Skin epidermis (tissue), 12 donors: ENCODE measurements around the gene KRT73.

Source experiments
- H3K27ac ChIP-seq, 21 experiments: fragments of 200-600 bp; sonication (generic) in 11 of 21; one replicate each; pipeline ENCODE4 v1.5.0; 2020; ENCODE audit warnings: mild to moderate bottlenecking in 3 of 21, inconsistent platforms in 2 of 21, moderate library complexity in 2 of 21
- H3K4me3 ChIP-seq, 7 experiments: fragments of 200-600 bp; sonication (generic) in 2 of 7; one replicate each; pipeline ENCODE4 v1.5.0; 2020; ENCODE audit warnings: inconsistent platforms in 2 of 7, mild to moderate bottlenecking in 2 of 7, moderate library complexity in 1 of 7

The KRT73 gene

GRCh38 chr12:52618216-52618615 lies at the start of gene KRT73:
KRT73 (minus strand) TSS chr12:52618559; CDS start chr12:52618524, 35 bp downstream.
- Histone ChIP-seq H3K27ac (no peak within 1 kb of the TSS), H3K4me3 (no peak within 1 kb of the TSS)

- H3K27ac ChIP-seq = peak overlapping the region in 1 of 21 experiments; percentile 60
- H3K4me3 ChIP-seq = no peak overlapping the region
Observed at GRCh38 chr12:52667931-52668330, 49.6 kb upstream of the KRT73 start.

- Histone ChIP-seq H3K4me3 (no peak overlapping the region), H3K27ac (peak overlapping the region in 1 of 21 experiments; percentile 35)
Observed at GRCh38 chr12:52667509-52667908, 49.1 kb upstream of the KRT73 start.

GRCh38 chr12:52666471-52666870 lies 48.1 kb upstream of the KRT73 start:
- no peak overlapping the region for H3K4me3 ChIP-seq
- H3K27ac ChIP-seq = no peak overlapping the region

GRCh38 chr12:52663420-52663819 lies 45.1 kb upstream of the KRT73 start:
- Histone ChIP-seq H3K4me3 (no peak overlapping the region), H3K27ac (peak overlapping the region in 2 of 21 experiments; percentile 13 to 14)

- Histone ChIP-seq H3K27ac (peak overlapping the region in 2 of 21 experiments; percentile 14 to 21), H3K4me3 (no peak overlapping the region)
Observed at GRCh38 chr12:52662918-52663229, 44.5 kb upstream of the KRT73 start.

- H3K27ac ChIP-seq = peak overlapping the region in 2 of 21 experiments; percentile 14 to 21
- H3K4me3 ChIP-seq = no peak overlapping the region
Observed at GRCh38 chr12:52662093-52662917, 43.9 kb upstream of the KRT73 start.

GRCh38 chr12:52661668-52662067 lies 43.3 kb upstream of the KRT73 start:
- Histone ChIP-seq H3K4me3 (no peak overlapping the region), H3K27ac (no peak overlapping the region)

- no peak overlapping the region for H3K4me3 ChIP-seq
- no peak overlapping the region for H3K27ac ChIP-seq
Observed at GRCh38 chr12:52660934-52661499, 42.7 kb upstream of the KRT73 start.

- peak overlapping the region in 6 of 21 experiments; percentile 12 to 76 (median 40) for H3K27ac ChIP-seq
- no peak overlapping the region for H3K4me3 ChIP-seq
Observed at GRCh38 chr12:52659951-52660350, 41.6 kb upstream of the KRT73 start.

- Histone ChIP-seq H3K27ac (peak overlapping the region in 9 of 21 experiments; percentile 12 to 76 (median 36)), H3K4me3 (no peak overlapping the region)
Observed at GRCh38 chr12:52659395-52659794, 41.0 kb upstream of the KRT73 start.

GRCh38 chr12:52658196-52658595 lies 39.8 kb upstream of the KRT73 start:
- no peak overlapping the region for H3K4me3 ChIP-seq
- no peak overlapping the region for H3K27ac ChIP-seq

- no peak overlapping the region for H3K27ac ChIP-seq
- H3K4me3 ChIP-seq = no peak overlapping the region
Observed at GRCh38 chr12:52657250-52657902, 39.0 kb upstream of the KRT73 start.

- Histone ChIP-seq H3K4me3 (no peak overlapping the region), H3K27ac (no peak overlapping the region)
Observed at GRCh38 chr12:52656616-52657015, 38.3 kb upstream of the KRT73 start.

GRCh38 chr12:52655720-52656124 lies 37.4 kb upstream of the KRT73 start:
- no peak overlapping the region for H3K27ac ChIP-seq

GRCh38 chr12:52655251-52655650 lies 36.9 kb upstream of the KRT73 start:
- Histone ChIP-seq H3K27ac (peak overlapping the region in 1 of 21 experiments; percentile 18), H3K4me3 (no peak overlapping the region)

More at GRCh38 chr12:52655720-52656124, 37.4 kb upstream of the KRT73 start:
- no peak overlapping the region for H3K4me3 ChIP-seq

- no peak within 1 kb of the TSS for H3K4me3 ChIP-seq
- H3K27ac ChIP-seq = peak within 1 kb of the TSS in 6 of 21 experiments; percentile 6 to 50 (median 27)
Observed at GRCh38 chr12:52651726-52652261, 33.4 kb upstream of the KRT73 start, which contains the start of gene KRT2. KRT2 (minus strand) TSS chr12:52652211; CDS start chr12:52652142, 69 bp downstream.

- Histone ChIP-seq H3K27ac (peak overlapping the region in 11 of 21 experiments; percentile 6 to 50 (median 23)), H3K4me3 (no peak overlapping the region)
Observed at GRCh38 chr12:52650520-52651081, 32.2 kb upstream of the KRT73 start.

- H3K4me3 ChIP-seq = no peak overlapping the region
- no peak overlapping the region for H3K27ac ChIP-seq
Observed at GRCh38 chr12:52649066-52649465, 30.7 kb upstream of the KRT73 start.

GRCh38 chr12:52648012-52648550 lies 29.7 kb upstream of the KRT73 start:
- Histone ChIP-seq H3K4me3 (no peak overlapping the region), H3K27ac (no peak overlapping the region)
